Skeletal muscle tissue (tissue), 4 donors: ENCODE results near the gene FRYL. TPM values are rescaled to one million over a fixed set of nuclear protein-coding genes. Genes with fewer than 3 reads are reported as not detected.
"Not testable (repeated sequence)": the region's sequence is repeated elsewhere in the genome, so short reads cannot be mapped to it uniquely, and the experiment has no call there.

ENCODE experiments used
- H3K27ac ChIP-seq: one replicate; pipeline ENCODE4 v1.7.0; 2013; ENCODE audit warnings: mild to moderate bottlenecking, low read depth, low read length, inconsistent platforms
- H3K27me3 ChIP-seq, 3 donors: one replicate each; pipeline ENCODE4 v1.7.0; 2013; ENCODE audit warnings: low read length in 3 of 3; ENCODE audit not compliant: control insufficient read depth in 3 of 3, insufficient read depth in 3 of 3
- H3K36me3 ChIP-seq, 3 donors: one replicate each; pipeline ENCODE4 v1.7.0; 2013; ENCODE audit warnings: low read length in 3 of 3; ENCODE audit not compliant: control insufficient read depth in 3 of 3, insufficient read depth in 3 of 3
- H3K4me1 ChIP-seq, 3 donors: one replicate each; pipeline ENCODE4 v1.7.0; 2013; ENCODE audit warnings: low read length in 3 of 3, mild to moderate bottlenecking in 3 of 3; ENCODE audit not compliant: control insufficient read depth in 3 of 3, insufficient read depth in 3 of 3
- H3K4me3 ChIP-seq, 3 donors: one replicate each; pipeline ENCODE4 v1.7.0; 2013; ENCODE audit warnings: low read length in 3 of 3
- H3K9ac ChIP-seq, 3 donors: one replicate each; pipeline ENCODE4 v1.7.0; 2013; ENCODE audit warnings: low read length in 3 of 3, mild to moderate bottlenecking in 3 of 3, moderate library complexity in 2 of 3, low read depth in 1 of 3
- H3K9me3 ChIP-seq, 3 donors: one replicate each; pipeline ENCODE4 v1.7.0; 2013; ENCODE audit warnings: low read length in 3 of 3; ENCODE audit not compliant: control insufficient read depth in 3 of 3
- total RNA-seq: library from RNA; depleted of rRNA; stranded (reverse); fragments of >200 nt; gene quantifications from one replicate; pipeline ENCODE4 v1.2.3, GENCODE V29; 2014
- donor health status: Osteomylitis.

Gene FRYL
- total RNA-seq, 1 donor from 2014 or later = 66.3 TPM

GRCh38 chr4:48638586-48638985 lies 141.5 kb downstream of the FRYL start:
- not testable (repeated sequence) for H3K36me3 ChIP-seq, H3K9ac ChIP-seq, H3K4me1 ChIP-seq, H3K27me3 ChIP-seq, H3K27ac ChIP-seq, H3K9me3 ChIP-seq, H3K4me3 ChIP-seq

DNA sequence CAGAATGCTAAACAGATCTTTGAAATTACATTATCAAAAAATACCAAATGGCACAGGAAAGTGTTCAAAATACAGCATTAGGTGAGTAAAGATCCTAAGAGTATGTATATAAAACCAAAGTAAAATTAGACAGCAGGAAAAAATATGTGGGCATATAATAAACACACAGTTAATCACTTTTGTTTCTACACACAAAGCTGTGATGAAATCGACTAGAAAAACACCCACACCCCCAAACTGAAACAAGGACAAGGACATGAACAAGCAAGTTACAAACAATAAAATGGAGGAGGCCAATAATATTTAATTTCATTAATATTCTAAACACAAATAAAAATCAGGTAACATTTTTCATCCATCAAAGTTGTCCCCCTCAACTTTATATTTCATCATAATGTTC lies 143.2 kb downstream of the FRYL start:
- H3K4me1 ChIP-seq = peaks cover 3 to 7% (median 6%) of the 10 kb centered on the region in 3 donors
- no peaks in the 10 kb centered on the region for H3K27me3 ChIP-seq
- no peak overlapping the region for H3K4me3 ChIP-seq
- no peaks in the 10 kb centered on the region for H3K36me3 ChIP-seq
- H3K9me3 ChIP-seq = no peaks in the 10 kb centered on the region
- no peak overlapping the region for H3K9ac ChIP-seq
- H3K27ac ChIP-seq = no peak overlapping the region

GRCh38 chr4:48635980-48636379 lies 144.1 kb downstream of the FRYL start:
- Histone ChIP-seq H3K4me3 (no peak overlapping the region), H3K27ac (no peak overlapping the region), H3K36me3 (no peaks in the 10 kb centered on the region), H3K9ac (no peak overlapping the region), H3K9me3 (no peaks in the 10 kb centered on the region), H3K4me1 (peaks cover under 1 to 3% (median 3%) of the 10 kb centered on the region in 3 donors), H3K27me3 (no peaks in the 10 kb centered on the region)

DNA sequence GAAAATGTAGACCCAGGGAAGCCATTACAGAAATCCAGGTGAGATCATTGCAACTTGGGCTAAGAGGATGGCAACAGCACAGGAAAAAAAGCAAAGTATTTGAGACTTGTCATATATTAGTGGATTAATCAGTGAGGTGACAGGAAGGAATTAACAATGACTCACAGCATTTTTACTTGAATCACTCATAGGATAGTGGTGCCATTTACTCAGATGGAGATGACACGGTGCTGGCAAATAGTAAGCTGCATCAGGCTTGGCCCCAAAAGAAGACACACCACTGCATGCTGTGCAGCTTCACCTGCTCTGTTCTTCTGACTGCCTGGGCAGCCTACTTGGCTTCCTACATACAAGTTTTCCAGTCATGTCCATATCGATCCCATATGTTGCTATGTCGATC lies 144.8 kb downstream of the FRYL start:
- no peak overlapping the region for H3K4me3 ChIP-seq
- H3K9me3 ChIP-seq = no peaks in the 10 kb centered on the region
- peaks cover 0 to 3% (median 3%) of the 10 kb centered on the region in 3 donors for H3K4me1 ChIP-seq
- H3K36me3 ChIP-seq = no peaks in the 10 kb centered on the region
- H3K9ac ChIP-seq = no peak overlapping the region
- no peak overlapping the region for H3K27ac ChIP-seq
- no peaks in the 10 kb centered on the region for H3K27me3 ChIP-seq

DNA sequence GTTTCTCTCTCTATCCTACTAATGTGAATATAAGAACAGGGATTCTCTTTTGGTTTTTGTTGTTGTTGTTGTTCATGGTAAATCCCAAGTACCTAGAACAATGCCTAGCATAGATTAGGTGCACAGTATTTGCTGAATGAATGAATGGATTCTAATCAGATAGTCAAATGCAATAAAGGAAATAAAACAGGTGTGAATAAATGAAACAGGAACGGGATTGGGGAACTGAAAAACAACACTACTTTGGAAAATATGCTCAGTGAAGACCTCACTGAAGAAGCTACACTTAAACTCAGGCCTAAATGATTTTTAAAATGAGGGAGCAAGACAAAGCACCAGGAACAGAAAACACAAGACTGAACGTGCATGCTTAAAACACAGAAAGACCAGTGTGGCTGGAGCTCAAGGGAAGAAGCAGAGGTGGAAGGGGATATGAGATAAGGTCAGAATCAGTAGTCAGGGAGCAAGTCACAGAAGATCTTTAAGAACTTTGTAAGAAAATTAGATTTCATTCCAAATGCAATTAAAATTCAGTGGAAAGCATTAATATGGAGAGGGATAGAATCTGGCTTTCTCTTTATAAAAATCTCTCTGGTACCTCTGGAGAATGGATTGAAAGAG lies 145.3 kb downstream of the FRYL start:
- Histone ChIP-seq H3K4me3 (no peak overlapping the region), H3K9me3 (no peaks in the 10 kb centered on the region), H3K36me3 (no peaks in the 10 kb centered on the region), H3K27ac (no peak overlapping the region), H3K9ac (no peak overlapping the region), H3K4me1 (peaks cover 0 to 3% (median 3%) of the 10 kb centered on the region in 3 donors), H3K27me3 (no peaks in the 10 kb centered on the region)

- Histone ChIP-seq H3K9me3 (no peaks in the 10 kb centered on the region), H3K4me1 (peaks cover 0 to 3% (median 3%) of the 10 kb centered on the region in 3 donors), H3K4me3 (no peak overlapping the region), H3K27me3 (no peaks in the 10 kb centered on the region), H3K36me3 (no peaks in the 10 kb centered on the region), H3K27ac (no peak overlapping the region), H3K9ac (no peak overlapping the region)
Observed at GRCh38 chr4:48633657-48634056, 146.4 kb downstream of the FRYL start.

GRCh38 chr4:48629458-48629857 lies 150.6 kb downstream of the FRYL start:
- Histone ChIP-seq H3K27ac (no peak overlapping the region), H3K27me3 (no peaks in the 10 kb centered on the region), H3K4me3 (no peak overlapping the region), H3K9me3 (no peaks in the 10 kb centered on the region), H3K4me1 (no peaks in the 10 kb centered on the region), H3K36me3 (peaks cover 0 to 2% (median 0%) of the 10 kb centered on the region in 3 donors), H3K9ac (no peak overlapping the region)

GRCh38 chr4:48623182-48623780 lies 156.8 kb downstream of the FRYL start:
- no peak overlapping the region for H3K27ac ChIP-seq
- no peak overlapping the region for H3K4me3 ChIP-seq
- H3K27me3 ChIP-seq = no peaks in the 10 kb centered on the region
- H3K36me3 ChIP-seq = peaks cover 2 to 17% (median 8%) of the 10 kb centered on the region in 3 donors
- no peak overlapping the region for H3K9ac ChIP-seq
- H3K9me3 ChIP-seq = no peaks in the 10 kb centered on the region
- no peaks in the 10 kb centered on the region for H3K4me1 ChIP-seq

GRCh38 chr4:48620831-48621230 lies 159.2 kb downstream of the FRYL start:
- H3K9me3 ChIP-seq = no peaks in the 10 kb centered on the region
- no peaks in the 10 kb centered on the region for H3K4me1 ChIP-seq
- no peak overlapping the region for H3K9ac ChIP-seq
- H3K27me3 ChIP-seq = no peaks in the 10 kb centered on the region
- H3K36me3 ChIP-seq = peaks cover 2 to 20% (median 13%) of the 10 kb centered on the region in 3 donors
- H3K4me3 ChIP-seq = no peak overlapping the region
- H3K27ac ChIP-seq = no peak overlapping the region

DNA sequence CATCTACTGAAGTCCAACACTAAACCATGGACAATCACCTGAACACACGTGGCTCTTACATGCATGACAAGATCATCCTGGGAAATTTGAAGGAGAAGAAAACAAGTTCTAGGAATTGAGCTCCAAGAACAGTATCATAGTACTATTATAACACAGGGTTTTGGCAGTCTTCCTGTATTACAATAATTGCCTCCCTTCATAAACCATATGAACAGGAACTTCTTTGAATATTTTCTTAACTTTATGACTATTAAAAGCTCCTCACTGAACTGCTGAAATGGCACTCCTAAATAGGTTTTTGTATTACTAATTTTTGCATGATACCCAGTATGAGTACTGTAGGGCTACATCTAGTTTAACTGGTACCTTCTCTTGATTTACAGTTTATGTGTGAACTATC lies 160.0 kb downstream of the FRYL start:
- Histone ChIP-seq H3K4me1 (no peaks in the 10 kb centered on the region), H3K9ac (no peak overlapping the region), H3K27me3 (no peaks in the 10 kb centered on the region), H3K27ac (no peak overlapping the region), H3K36me3 (peaks cover 2 to 20% (median 13%) of the 10 kb centered on the region in 3 donors), H3K9me3 (no peaks in the 10 kb centered on the region), H3K4me3 (no peak overlapping the region)
